NCI-H2227 (cell line): ENCODE data around the gene SOX18.
"Not testable (repeated sequence)": the region's sequence is repeated elsewhere in the genome, so short reads cannot be mapped to it uniquely, and the experiment has no call there.

Source experiments
- DNase-seq: peaks from one replicate; lab custom pipeline; 2025; ENCODE audit not compliant: unreplicated experiment; lab: John Stamatoyannopoulos, UW

Gene SOX18

DNA sequence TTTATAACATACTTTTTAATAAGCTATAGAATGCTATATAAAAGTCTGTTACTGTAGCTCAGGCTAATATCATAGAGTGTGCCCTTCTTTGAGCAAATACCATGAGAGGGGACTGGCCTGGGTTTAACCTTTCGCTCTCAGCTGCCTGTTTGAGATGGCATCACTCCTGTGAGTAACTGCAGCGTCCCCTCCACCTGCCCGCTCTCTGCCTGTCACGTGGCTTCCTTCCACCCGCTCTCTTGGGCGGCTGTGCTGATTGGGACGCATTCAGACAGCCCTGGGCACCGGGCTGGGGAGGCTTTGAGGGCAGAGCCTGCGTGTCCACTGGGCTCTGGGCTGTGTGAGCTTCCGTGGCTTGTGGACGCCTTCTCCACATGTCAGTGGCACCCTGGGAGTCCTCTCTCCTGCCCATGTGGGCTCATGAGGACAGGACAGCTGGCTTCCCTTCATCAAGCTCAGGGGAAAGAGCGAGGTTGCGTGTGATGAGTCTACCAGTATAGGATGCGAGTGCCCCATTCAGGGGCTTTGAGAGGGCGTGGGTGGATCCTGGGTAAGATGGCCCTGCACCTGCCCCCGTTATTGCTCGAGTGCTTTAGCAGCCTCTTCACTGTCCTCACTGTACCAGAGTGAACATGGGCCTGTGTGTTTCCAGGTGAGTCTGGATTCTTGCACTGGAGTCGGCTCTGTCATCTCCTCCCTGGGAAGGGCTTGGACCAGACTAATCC lies 24.2 kb downstream of the SOX18 start:
- no peak for DNase-seq

DNA sequence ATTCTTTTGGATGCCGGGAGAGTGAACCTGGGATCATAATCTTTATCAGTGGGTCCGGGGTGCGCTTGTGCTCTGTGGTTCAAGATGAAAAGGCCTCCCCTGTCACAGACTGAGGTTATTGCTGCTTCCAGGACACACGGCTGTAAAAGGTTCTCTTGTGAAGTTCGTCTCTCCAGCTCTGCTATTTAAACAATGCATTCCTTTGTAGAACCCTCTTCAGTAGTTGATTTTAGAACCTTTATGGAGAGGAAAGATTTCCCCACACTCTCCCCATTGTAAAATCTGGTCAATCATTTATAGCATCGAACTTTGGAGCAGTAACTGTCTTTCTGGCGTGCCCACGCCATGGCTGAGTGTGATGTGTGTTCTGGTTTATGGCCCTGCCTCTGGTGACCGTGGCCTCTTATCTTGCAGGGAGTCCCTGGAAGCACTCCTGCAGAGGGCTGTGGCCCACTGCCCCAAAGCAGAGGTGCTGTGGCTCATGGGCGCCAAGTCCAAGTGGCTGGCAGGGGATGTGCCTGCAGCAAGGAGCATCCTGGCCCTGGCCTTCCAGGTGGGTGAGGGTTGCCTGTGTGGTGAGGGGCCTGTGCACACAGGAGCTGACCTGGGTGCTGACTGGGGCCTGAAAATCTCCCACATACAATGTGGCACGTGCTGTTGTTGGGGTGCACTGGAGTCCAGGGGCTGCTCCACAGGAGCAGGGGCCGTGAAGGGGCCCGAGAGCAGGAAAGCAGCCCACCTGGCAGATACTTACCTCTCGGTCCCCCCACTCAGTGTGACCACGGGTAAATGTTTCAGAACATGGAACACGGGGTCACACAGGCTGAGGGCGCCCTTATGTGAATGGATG lies 25.1 kb downstream of the SOX18 start:
- DNase-seq: no peak

DNA sequence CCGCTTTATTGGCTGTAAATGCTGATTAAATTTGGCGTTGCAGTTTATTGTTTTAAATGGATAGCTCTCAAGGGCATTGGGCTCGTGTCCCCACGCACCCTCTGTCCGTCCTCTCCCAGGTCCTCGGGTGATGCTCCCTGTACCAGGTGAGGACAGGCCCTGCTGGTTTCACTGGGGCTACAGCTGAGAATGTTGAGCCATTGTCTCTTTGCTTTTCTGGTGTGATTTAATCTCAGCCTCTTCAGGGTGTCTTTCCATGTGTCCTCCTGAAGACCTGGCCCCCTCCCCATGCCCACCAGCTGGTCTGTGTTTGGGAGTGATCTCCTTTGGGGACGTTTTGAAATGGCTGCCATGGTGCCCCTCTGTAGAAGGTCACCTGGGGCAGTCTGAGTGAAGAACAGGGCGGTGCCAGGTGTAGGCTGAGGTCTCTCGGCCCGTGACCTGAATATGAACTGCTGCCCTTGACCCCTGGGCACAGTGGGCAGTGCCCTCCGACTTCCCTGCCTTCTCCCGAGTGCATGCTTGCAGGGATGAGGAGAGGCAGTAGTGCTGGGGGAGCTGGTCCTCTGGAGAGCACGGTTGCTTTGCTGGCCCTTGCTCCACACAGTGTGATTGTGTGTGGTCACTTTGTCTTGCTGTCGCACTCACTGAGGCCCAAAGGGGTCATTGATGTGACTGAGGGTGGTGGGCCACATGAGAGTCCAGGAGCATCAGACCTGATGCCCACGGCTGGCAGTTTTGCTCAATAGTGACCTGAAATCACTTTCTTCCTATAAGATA lies 25.9 kb downstream of the SOX18 start:
- no peak for DNase-seq

DNA sequence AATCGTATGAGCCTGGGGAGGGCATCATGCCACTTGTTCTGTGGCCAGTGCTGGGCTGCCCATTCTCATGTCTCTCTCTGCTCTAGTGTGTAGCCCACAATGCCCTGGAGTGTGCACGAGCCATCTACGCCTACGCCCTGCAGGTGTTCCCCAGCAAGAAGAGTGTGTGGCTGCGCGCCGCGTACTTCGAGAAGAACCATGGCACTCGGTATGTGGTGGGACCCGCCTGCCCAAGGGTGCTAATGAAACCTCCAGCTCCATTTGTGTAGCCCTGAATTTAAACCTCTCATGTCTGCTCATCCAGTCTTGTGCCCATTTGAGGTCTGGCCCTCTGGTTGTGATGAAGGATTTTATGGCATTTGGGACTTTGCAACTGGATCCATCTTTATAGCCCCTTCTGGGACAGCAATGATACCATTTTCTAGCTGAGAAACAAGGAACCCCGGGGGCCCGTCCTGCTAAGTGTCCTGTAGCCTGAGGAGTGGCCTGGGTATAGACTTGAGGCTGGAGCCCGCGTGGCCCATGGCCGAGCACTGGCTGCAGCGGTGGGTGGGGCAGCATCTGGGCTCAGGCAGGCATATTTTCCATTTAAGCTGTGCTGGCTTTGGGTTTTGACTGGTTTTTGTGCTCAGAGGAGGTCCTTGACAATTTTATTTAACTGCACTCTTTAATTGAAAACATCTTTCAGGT lies 26.6 kb downstream of the SOX18 start:
- no peak for DNase-seq

DNA sequence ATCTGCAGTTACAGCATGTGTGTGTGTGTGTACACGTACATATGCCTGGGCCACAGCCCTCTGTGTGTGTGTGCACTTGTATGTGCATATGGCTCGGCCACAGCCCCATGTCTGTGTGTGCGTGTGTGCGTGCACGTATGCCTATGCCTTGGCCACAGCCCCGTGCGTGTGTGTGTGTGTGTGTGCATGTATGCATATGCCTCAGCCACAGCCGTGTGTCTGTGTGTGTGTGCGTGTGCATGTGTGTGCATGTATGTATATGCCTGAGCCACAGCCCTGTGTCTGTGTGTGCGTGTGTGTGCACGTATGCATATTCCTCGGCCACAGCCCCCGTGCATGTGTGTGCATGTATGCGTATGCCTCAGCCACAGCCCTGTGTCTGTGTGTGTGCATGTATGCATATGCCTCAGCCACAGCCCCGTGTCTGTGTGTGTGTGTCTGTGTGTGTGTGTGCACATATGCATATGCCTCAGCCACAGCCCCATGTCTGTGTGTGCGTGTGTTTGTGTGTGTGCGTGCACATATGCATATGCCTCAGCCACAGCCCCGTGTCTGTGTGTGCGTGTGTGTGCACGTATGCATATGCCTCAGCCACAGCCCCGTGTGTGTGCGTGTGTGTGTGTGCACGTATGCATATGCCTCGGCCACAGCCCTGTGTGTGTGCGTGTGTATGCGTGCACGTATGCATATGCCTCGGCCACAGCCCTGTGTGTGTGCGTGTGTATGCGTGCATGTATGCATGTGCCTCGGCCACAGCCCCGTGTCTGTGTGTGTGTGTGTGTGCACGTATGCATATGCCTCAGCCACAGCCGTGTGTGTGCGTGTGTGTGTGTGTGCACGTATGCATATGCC lies 28.1 kb downstream of the SOX18 start:
- DNase-seq: no peak

DNA sequence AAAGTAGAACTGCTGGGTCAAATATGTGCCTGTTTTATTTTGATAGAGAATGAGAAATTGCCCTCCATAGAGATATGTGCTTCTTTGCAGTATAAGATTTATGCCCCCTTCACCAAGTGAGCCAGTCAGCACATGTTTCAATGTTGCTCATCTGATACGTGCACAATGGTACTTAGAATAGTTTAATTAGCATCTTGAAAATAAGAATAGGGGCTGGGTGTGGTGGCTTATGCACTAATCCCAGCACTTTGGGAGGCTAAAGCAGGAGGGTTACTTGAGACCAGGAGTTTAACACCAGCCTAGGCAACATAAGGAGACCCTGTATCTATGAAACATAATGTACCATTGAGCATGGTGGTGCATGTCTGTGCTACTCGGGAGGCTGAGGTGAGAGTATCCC lies 33.8 kb downstream of the SOX18 start:
- DNase-seq: no peak

DNA sequence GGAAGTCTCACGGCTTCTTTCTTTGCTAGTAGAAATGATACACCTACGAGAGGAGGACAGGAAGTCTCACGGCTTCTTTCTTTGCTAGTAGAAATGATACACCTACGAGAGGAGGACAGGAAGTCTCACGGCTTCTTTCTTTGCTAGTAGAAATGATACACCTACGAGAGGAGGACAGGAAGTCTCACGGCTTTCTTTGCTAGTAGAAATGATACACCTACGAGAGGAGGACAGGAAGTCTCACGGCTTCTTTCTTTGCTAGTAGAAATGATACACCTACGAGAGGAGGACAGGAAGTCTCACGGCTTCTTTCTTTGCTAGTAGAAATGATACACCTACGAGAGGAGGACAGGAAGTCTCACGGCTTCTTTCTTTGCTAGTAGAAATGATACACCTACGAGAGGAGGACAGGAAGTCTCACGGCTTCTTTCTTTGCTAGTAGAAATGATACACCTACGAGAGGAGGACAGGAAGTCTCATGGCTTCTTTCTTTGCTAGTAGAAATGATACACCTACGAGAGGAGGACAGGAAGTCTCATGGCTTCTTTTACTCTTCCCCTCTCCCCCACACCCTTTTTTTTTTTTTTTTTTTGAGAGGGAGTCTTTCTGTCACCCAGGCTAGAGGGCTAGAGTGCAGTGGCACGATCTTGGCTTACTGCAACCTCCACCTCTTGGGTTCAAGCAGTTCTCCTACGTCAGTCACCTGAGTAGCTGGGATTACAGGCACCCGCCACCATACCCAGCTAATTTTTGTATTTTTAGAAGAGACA lies 36.9 kb downstream of the SOX18 start:
- DNase-seq: not testable (repeated sequence)

DNA sequence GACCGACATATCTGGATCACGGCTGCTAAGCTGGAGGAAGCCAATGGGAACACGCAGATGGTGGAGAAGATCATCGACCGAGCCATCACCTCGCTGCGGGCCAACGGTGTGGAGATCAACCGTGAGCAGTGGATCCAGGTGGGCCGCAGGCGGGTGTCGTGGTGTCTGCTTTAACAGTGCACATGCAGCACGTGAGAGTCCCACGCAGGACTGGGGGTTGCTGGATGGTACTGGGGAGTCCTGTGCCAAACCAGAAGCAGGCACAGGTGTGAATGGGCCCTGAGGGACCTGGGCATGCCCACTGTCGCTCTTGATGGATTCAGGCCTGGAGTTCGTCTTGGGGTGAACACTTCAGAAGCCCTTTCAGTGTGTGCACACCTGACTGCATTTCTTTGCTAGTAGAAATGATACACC lies 38.1 kb downstream of the SOX18 start:
- DNase-seq: no peak

DNA sequence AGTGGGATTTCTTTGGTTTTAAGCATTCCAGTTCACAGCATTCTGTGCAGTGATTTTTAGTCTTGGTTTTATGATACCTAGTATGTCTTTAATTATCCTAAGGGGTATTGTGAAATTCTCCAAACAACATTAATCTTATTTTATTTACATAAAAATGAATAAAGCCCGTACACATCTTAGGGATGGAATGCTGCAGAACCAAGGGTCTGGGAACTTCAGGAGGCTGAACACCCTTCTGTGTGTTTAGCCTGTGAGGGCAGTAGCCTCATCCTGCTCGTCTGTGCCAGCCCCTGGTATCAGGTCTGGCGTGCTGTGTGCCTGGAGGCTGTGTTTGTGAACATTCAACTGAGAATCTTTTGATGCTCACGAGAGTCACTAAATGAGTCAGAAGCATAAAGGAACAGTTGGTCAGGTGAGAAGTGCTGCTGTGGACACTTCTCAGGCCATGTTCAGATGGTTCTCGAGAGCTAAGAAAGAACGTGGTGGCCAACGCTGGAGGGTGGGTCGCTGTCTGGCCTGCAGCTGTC lies 38.7 kb downstream of the SOX18 start:
- DNase-seq: no peak

DNA sequence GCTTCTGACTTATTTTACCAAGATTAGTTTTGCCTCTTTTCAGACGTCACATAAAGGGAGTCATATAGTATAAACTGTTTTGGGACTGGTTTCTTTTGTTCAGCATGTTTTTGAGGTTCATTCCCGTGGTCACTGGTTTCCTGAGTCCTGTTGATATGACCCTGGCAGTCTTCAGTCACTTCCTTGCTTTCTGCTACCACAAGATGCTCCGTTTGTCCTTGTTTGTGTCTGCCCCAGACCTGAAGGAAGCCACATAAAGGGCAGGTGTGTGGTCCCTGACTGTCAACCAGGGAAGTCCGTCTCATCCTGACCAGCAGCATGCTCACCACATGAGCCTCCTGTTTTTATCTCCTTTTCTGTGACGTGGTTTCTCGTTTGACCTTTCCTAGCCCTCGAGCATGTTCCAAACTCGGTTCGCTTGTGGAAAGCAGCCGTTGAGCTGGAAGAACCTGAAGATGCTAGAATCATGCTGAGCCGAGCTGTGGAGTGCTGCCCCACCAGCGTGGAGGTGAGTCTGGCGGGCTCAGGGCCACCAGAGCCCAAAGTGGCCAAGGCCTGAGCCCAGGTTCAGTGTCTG lies 39.5 kb downstream of the SOX18 start:
- DNase-seq: no peak

DNA sequence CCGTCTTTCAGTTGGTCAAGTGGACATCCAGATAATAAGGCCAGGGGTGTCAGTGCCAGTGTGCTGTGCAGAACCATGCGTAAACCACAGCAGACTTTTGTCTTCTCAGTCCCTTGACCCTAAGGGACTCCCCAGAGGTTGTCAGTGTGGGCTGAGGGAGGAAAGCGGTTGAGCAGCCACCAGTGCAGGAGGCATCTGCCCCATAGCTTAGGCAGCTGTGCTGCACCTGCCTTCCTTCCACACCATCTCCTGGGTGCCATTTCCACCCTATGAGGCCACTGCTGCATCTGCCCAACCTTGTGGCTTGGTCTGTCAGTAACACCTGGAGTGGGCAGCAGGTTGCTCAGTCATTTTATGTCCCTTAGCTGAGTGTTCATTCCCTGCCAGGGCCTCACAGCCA lies 42.5 kb downstream of the SOX18 start:
- no peak for DNase-seq

DNA sequence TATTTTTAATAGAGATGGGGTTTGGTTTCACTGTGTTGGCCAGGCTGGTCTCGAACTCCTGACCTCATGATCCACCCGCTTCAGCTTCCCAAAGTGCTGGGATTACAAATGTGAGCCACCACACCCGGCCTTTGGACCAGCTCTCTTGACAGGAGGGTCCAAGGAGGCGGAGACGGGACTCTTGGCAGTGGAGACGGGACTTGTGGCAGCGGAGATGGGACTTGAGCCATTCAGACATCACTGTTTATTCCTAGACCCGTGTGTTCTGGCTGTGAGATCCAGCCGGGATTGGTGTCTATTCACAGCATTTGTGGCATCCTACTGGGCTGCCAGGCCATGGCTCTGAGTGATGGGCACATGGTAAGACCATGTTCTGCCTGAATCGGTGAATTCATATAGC lies 42.9 kb downstream of the SOX18 start:
- no peak for DNase-seq

DNA sequence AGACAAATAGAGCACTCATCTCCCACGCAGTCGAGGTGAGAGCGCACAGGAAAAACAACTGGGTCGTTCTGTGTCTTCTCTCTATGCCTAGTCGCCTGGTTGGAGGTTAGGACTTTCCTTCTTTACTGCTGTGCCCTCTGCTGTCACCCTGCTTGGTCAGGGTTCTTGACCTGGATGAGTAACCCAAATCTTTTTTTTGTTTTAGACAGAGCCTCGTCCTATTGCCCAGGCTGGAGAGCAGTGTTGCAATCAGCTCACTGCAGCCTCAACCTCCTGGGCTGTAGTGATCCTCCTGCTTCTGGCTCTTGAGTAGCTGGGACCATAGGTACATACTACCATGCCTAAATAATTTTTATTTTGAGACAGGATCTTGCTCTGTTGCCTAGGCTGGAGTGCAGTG lies 44.0 kb downstream of the SOX18 start:
- no peak for DNase-seq

DNA sequence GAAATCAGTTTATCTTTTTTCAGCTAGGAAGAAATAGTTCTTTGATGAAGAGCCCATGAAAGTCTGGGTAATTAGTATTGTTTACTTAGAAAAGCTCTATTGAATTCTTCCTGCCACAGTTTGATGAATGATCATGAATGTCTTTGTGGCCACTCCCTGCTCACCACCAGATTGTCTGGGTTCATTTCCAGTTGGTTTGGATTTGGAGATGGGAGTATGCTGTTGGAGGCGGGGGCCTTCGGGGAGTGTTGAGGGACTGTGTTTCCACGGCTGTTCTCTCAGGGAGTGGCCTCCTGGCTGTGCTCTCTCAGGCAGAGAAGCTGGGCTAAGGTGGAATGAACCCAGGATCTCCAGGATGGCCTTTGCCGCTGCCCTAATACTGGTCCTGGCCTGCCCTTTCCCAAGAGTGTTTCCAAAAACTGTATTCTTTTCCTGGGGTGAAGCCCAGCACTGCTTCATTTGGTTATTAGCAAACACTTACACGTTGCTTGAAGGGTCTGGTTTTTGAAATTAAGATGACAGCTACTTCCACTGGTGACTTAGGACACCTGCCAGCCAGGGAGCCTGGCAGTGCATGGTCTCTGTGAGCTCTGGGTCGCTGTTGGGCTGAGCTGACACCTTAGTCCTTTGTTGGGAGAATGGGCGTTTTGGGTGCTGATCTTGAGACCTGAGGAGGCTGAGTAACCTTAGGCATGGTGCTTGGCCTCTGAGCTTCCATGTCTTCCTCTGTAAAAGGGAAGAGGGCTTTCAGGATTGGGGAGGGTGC lies 45.3 kb downstream of the SOX18 start:
- no peak for DNase-seq

DNA sequence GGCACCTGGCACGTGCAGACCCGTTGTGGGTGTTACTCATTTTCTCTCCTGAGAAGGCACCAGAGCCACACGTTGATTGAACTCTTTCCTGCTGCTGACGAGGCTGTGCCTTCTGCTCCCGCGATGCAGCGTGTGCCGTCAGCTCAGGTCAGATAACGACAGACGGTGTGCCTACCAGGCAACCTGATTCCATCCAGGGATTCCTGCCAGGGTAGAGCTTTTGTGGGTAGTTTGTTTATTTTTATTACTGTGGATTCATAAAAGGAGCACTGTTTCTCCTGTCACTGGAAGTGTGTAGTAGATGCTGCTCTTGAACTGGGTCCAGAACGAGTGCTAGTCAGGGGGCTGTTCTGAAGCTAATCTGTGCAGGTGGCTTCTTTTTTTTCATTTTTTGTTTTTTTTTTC lies 47.8 kb downstream of the SOX18 start:
- no peak for DNase-seq

DNA sequence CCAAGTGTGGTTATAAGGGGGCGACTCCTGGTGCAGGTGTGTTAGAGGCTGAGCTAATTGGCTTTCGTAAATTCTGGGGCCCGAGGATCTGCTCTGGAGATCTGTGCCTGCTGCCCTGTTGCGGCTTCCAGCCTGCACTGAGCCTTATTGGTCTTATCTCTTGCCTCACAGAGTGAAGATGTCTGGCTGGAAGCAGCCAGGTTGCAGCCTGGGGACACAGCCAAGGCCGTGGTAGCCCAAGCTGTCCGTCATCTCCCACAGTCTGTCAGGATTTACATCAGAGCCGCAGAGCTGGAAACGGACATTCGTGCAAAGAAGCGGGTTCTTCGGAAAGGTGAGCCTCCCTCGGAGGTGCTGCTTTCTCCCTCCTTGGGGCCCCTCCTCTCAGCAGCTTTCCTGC lies 48.5 kb downstream of the SOX18 start:
- DNase-seq: no peak
